Heart left ventricle (tissue), 16 donors: ENCODE measurements around the gene ALG1L2. TPM values are rescaled to one million over a fixed set of nuclear protein-coding genes. Genes with fewer than 3 reads are reported as not detected.
"Not testable (repeated sequence)": the region's sequence is repeated elsewhere in the genome, so short reads cannot be mapped to it uniquely, and the experiment has no call there.

Experiments used
- ATAC-seq, 4 donors: fragments of 200-7000 bp; cut with Tn5 transposase; one replicate each; pipeline ENCODE4 v1.9.1; 2020 to 2022; ENCODE audit warnings: moderate library complexity in 4 of 4, mild to moderate bottlenecking in 3 of 4, moderate number of reproducible peaks in 1 of 4
- DNase-seq, 5 donors: peaks; one replicate each; pipeline ENCODE4 v3.0.0-alpha.2; 2020
- H3K27ac ChIP-seq, 12 donors: fragments of 200-600 bp; sonication (generic) in 4 of 12; one replicate each; pipeline versions ENCODE4 v1.5.0 to v1.8.0; 2016 to 2022; ENCODE audit warnings: mild to moderate bottlenecking in 2 of 12
- H3K27me3 ChIP-seq, 9 donors: fragments of 200-600 bp; sonication (generic) in 2 of 9; one replicate each; pipeline versions ENCODE4 v1.5.1 to v1.8.0; 2016 to 2022; ENCODE audit warnings: mild to moderate bottlenecking in 3 of 9
- H3K36me3 ChIP-seq, 9 donors: fragments of 200-600 bp; sonication (generic) in 2 of 9; one replicate each; pipeline versions ENCODE4 v1.5.0 to v1.8.0; 2018 to 2022; ENCODE audit warnings: mild to moderate bottlenecking in 2 of 9
- H3K4me1 ChIP-seq, 12 donors: fragments of 200-600 bp; sonication (generic) in 4 of 12; one replicate each; pipeline versions ENCODE4 v1.5.0 to v1.8.0; 2016 to 2022; ENCODE audit warnings: mild to moderate bottlenecking in 3 of 12
- H3K4me3 ChIP-seq, 12 donors: fragments of 200-600 bp; sonication (generic) in 4 of 12; one replicate each; pipeline versions ENCODE4 v1.5.0 to v1.8.0; 2017 to 2022; ENCODE audit warnings: mild to moderate bottlenecking in 9 of 12, moderate library complexity in 4 of 12
- H3K9me3 ChIP-seq, 12 donors: fragments of 200-600 bp; sonication (generic) in 4 of 12; one replicate each; pipeline versions ENCODE4 v1.5.0 to v1.8.0; 2016 to 2022; ENCODE audit warnings: mild to moderate bottlenecking in 1 of 12
- CTCF ChIP-seq, 12 donors: fragments of 200-600 bp; sonication (generic) in 4 of 12; IDR thresholded peaks; one replicate each; pipeline versions ENCODE4 v1.5.0 to v1.8.0; 2018 to 2022; ENCODE audit warnings: antibody characterized with exemption in 12 of 12, mild to moderate bottlenecking in 5 of 12
- POLR2A ChIP-seq, 2 donors: fragments of 450-650 bp; IDR thresholded peaks; one replicate each; pipeline ENCODE4 v1.6.1; 2017; ENCODE audit warnings: antibody characterized with exemption in 2 of 2, mild to moderate bottlenecking in 2 of 2, moderate library complexity in 2 of 2
- WGBS, 4 donors: extraction: QIAGEN DNeasy Blood & Tissue Kit in 2 of 4; methylation state at CpG; one replicate each; pipeline versions ENCODE4 v1.1.5 to v1.1.7; 2013 to 2018; 5-methylcytosine and 5-hydroxymethylcytosine counted together
- intact Hi-C, 10 donors: fragments of 100-400 bp; cut with DNase I; formaldehyde crosslinking; loops; one replicate each; pipeline versions ENCODE4 v1.11.1 to v1.14.2; 2022
- polyA plus RNA-seq, 2 donors: library from polyadenylated mRNA; stranded (reverse); fragments of 200-250 nt; gene quantifications; one replicate each; pipeline ENCODE4 v1.2.3, GENCODE V29; 2013
- total RNA-seq, 9 donors: library from RNA; depleted of rRNA in 2 of 9; stranded (reverse); fragments of >200 nt in 2 of 9; fragmentation: NEBNext Ultra II Directional in 3 of 9; extraction: Animal tissue kit (Norgen Biotek cat#: 25700) in 3 of 9; gene quantifications; one replicate each; pipeline versions ENCODE4 v1.1.0 to v1.2.4, GENCODE V29; 2016 to 2023
- donor health status: ischemic (EF 13 %, LVEDD 7.1; RV severe dilation, severe dysfunction).
- donor health status: healthy with polysubstance abuse.
- donor health status: DM: no; HTN: yes; CAD: no.
- donor health status: DM: no; HTN: no; CAD: no.
- donor health status: ischemic (EF 25% LVEDD 6.9; RV normal size, moderate dysfunction).
- donor health status: ischemic (EF 25% LVEDD 5.7; RV mildly dilated, moderate dysfunction).
- donor health status: healthy.
- donor health status: DM: yes; HTN: yes; CAD: no.
- donor health status: ischemic (EF 35%, LVEDD 5.7; RV mildly dilated, moderate dysfunction).
- donor health status: nonischemic (EF 11% LVEDD 7.7; RV severe dilation, severe dysfunction).
- donor health status: DM: yes; HTN: yes; CAD: no.
- donor health status: PGD.
- donor health status: ischemic (EF 29% LVEDD 5.4; RV normal size, mild dysfunction).
- donor health status: nonischemic (EF 23%, LVEDD 6.1; RV moderate dilation, normal function).

The ALG1L2 gene
- total and polyA plus RNA-seq, 11 donors = 0.38 to 0.45 TPM; not detected in 9

GRCh38 chr3:130048726-130049125 is 32.9 kb upstream of the ALG1L2 start:
- Histone ChIP-seq H3K27me3 (no peaks in the 10 kb centered on the region), H3K9me3 (no peaks in the 10 kb centered on the region), H3K36me3 (no peaks in the 10 kb centered on the region), H3K4me3 (no peak overlapping the region), H3K4me1 (no peaks in the 10 kb centered on the region), H3K27ac (no peak overlapping the region)
- DNase-seq = no peak
- no peak for ATAC-seq
- TF ChIP-seq CTCF (IDR thresholded peaks at IDR 0.05) (no peak), POLR2A (IDR thresholded peaks at IDR 0.05) (no peak)
- 61 to 75% (median 69%) methylated on average over 3 to 6 of the region's 6 CpGs for WGBS, 4 donors
- intact Hi-C loops = no loop called here

GRCh38 chr3:130052366-130052765 is 29.3 kb upstream of the ALG1L2 start:
- H3K27me3 ChIP-seq, H3K4me1 ChIP-seq, intact Hi-C loops, H3K36me3 ChIP-seq, H3K4me3 ChIP-seq, DNase-seq, ATAC-seq, H3K9me3 ChIP-seq, H3K27ac ChIP-seq: not testable (repeated sequence)
- WGBS, 4 donors = 65 to 72% (median 67%) methylated on average over 5 of the region's 5 CpGs

GRCh38 chr3:130052965-130053364 is 28.7 kb upstream of the ALG1L2 start:
- H3K4me3 ChIP-seq, intact Hi-C loops, DNase-seq, H3K9me3 ChIP-seq, H3K27ac ChIP-seq, ATAC-seq, H3K4me1 ChIP-seq, H3K36me3 ChIP-seq, H3K27me3 ChIP-seq: not testable (repeated sequence)
- 17 to 54% (median 33%) methylated on average over 1 to 4 of the region's 4 CpGs for WGBS, 4 donors

- DNase-seq, intact Hi-C loops, H3K4me3 ChIP-seq: not testable (repeated sequence)
These were observed 23.9 kb upstream of the ALG1L2 start for GRCh38 chr3:130057536-130058266.

GRCh38 chr3:130058267-130058657 is 23.4 kb upstream of the ALG1L2 start:
- ATAC-seq, H3K4me1 ChIP-seq, H3K27me3 ChIP-seq, H3K36me3 ChIP-seq, intact Hi-C loops, H3K9me3 ChIP-seq, H3K4me3 ChIP-seq: not testable (repeated sequence)
- WGBS, 4 donors = 42 to 80% (median 61%) methylated on average over 2 to 4 of the region's 4 CpGs
- DNase-seq = peak in 1 of 5 donors; percentile 25
- peak overlapping the region in 2 of 12 donors; percentile 9 to 39 for H3K27ac ChIP-seq

More at GRCh38 chr3:130057536-130058266, 23.9 kb upstream of the ALG1L2 start:
- WGBS, 4 donors = 81 to 88% (median 83%) methylated on average over 15 of the region's 15 CpGs
- H3K27me3 ChIP-seq, H3K27ac ChIP-seq, H3K9me3 ChIP-seq, H3K4me1 ChIP-seq, H3K36me3 ChIP-seq, ATAC-seq: not testable (repeated sequence)

- ATAC-seq, H3K4me1 ChIP-seq, H3K27me3 ChIP-seq, H3K4me3 ChIP-seq, intact Hi-C loops, H3K36me3 ChIP-seq, H3K9me3 ChIP-seq: not testable (repeated sequence)
- H3K27ac ChIP-seq = peak overlapping the region in 3 of 12 donors; percentile 9 to 39 (median 17)
- DNase-seq = peak in 1 of 5 donors; percentile 25
- 20 to 29% (median 27%) methylated on average over 1 to 6 of the region's 6 CpGs for WGBS, 4 donors
These were observed 22.9 kb upstream of the ALG1L2 start for GRCh38 chr3:130058716-130059115.

- H3K4me1 ChIP-seq, H3K9me3 ChIP-seq, H3K4me3 ChIP-seq, H3K36me3 ChIP-seq, DNase-seq, H3K27me3 ChIP-seq, H3K27ac ChIP-seq, ATAC-seq, intact Hi-C loops: not testable (repeated sequence)
- 78 to 100% (median 91%) methylated on average over 1 of the region's 1 CpG for whole genome bisulfite sequencing, 4 donors
These were observed 22.5 kb upstream of the ALG1L2 start for GRCh38 chr3:130059162-130059561.
